ENCODE measurements around the gene B2M.
"Not testable (repeated sequence)": the region's sequence is repeated elsewhere in the genome, so short reads cannot be mapped to it uniquely, and the experiment has no call there.

Gene B2M

DNA sequence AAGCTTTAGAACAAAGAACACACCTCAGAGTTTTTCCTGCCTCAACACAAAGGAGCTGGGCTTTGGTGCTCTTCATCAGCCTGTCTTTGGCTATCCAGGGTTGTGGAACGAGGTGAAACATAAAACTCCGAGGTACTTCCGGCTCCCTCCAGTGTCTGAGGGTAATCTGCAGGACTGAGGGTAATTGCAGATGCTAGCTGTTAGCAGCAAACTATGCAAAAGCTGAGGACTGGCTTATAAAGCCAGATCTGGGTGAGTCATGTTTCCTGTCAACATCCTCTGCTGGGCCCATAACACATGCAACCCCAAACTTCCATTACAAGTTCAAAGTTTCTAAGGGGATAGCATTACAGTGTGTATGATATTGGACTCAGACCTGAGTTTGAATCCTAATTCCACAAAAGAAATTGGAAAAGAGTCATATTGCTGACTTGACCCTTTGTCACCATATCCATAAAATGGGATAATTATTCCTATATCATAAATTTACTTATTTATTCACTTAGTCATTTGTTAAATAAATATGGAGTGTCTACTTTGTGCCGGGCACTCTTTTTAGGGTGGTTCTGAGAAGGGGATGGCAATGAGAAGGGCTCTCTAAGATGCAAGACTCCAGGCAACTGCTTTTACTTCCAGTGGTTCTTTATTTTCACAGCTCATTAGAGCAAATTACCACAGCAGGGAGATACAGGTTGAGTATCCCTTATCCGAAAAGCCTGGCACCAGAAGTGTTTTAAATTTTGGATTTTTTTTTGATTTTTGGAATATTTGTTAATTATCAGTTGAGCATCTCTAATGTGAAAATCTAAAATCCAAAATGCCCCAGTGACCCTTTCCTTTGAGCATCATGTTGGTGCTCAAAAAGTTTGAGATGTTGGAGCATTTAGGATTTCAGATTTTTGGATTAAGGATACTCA, 15.5 kb downstream of the B2M start:
- DNase-seq, result peak; percentile 59 to 68

GRCh38 chr15:44727485-44728231, 16.3 kb downstream of the B2M start:
- no peak for DNase-seq

GRCh38 chr15:44728232-44728575, 16.9 kb downstream of the B2M start:
- DNase-seq, result not testable (repeated sequence)

DNA sequence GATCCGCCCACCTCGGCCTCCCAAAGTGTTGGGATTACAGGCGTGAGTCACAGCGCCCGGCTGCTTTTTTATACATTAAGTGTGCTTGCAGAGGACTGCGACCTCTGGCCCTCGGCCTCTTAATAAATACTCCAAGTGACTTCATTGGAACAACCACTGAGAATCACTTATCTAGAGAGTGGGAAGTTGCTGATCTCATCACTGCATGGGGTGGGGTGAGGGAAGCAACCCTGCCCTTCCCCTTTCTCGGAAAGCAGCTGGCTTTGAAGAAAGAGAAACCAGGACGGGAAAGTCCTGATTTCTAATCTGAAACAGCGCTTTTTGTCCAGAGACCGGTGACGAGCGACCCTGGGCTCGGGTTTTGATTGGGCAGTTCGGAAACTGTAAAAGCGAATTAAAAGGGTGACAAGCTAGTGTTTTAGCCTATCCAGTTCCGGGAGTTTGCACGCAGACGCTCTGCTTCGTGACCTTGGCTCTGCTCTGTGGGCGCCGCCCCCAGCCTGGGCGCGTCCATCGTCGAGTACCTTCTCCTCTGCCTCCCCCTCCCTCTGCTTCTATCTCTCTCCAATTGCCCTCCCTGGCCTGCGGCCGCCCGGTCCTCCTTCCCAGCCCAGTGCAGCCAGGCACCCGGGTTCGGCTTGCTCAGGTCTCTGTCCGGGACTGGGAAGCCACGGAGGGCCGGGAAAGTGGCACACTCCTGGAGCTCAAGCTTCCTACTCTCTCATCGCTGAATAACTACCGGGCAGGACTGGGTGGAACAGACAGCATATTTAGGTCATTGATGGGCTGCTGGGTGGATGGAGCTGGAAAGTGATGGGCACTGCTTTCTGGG, 17.5 kb downstream of the B2M start:
- peak; percentile 92 to 95 for DNase-seq

- peak in 1 of 2 experiments; percentile 58 for DNase-seq
Measured at GRCh38 chr15:44729408-44730127, 18.3 kb downstream of the B2M start.

DNA sequence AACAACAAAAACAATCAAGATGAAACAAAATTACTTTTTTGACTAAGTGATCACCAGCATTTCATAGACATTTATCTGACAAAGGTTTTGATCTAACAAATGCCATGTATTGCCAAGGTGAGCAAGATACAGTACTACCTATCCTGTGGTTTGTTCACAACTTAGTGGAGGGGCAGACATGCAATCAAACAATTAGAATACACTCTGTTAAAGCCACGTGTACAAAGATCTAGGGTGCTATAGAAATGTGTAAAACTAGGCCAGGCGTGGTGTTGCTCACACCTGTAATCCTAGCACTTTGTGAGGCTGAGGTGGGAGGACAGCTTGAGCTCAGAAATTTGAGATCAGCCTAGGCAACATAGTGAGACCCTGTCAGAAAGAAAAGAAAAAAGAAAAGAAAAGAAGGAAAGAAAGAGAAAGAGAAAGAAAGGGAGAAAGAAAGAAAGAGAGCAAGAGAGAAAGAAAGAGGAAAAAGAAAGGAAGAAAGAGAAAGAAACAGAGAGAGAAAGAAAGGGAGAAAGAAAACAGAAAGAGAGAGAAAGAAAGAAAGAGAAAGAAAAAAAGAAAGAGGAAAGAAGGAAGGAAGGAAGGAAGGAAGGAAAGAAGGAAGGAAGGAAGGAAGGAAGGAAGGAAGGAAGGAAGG, 23.6 kb downstream of the B2M start:
- no peak for DNase-seq

DNA sequence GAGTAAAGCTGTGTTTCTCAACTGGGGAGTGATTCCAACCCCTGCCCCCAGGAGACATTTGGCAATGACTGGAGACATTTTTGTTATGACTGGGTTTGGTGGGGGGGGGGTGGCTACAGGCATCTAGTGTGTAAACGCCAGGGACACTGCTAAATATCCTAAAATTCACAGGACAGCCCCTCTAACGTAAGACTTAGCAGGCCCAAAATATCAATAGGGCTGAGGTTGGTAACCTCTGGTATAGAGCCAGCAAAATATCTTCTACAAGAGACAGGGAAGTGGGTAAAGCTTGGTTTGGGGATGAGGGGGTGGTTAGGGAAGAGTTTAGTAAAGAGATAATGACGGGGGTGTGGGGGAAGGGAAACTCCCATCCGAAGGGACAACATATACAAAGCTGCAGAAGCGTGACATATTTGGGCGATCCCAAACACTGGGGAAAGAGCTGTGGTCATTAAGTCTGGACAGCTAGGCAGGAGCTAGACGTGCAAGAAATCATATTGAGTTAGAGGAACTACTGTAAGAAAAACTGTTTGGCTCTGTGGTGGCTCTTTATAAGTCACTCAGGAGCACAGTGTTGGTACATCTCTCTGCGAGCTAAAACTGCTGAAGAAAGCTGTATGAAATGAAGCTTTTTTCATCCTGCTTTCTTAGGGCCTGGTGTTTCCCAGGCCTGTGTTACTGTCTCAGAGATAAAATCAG, 24.3 kb downstream of the B2M start:
- peak; percentile 69 to 76 for DNase-seq

DNA sequence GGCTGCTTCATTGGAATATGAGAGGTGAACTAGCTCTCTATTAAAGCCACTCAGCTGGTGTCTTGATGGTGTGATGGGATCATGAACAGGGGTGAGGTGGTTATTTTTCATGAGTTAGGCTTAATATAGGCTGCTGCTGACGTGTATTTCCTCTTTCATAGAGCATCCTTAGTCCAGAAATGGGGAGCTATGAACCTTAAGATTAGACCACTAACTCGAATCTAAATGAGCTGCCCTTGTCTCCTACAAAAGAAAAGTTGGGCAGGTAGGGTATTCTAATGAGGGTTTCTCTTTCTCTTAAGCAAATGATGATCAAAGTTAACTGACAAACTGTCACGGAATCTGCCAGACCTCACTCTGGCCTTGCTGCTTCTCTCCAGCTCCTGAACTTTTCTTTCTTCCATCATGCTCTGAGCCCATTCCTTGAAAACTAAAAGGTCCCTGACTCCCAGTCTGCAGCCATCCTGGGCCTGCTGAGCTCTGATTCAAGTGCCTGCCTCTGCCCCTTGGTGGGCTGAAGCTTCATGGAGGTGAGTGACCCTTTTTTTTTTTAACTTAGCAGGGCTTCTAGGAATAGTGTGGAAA, 25.0 kb downstream of the B2M start, which contains the start of gene TRIM69:
TRIM69 (plus strand) TSS at position 348 of the 585 bp plus-strand sequence; CDS start at position 525, 177 bp downstream.
- DNase-seq, result no peak

DNA sequence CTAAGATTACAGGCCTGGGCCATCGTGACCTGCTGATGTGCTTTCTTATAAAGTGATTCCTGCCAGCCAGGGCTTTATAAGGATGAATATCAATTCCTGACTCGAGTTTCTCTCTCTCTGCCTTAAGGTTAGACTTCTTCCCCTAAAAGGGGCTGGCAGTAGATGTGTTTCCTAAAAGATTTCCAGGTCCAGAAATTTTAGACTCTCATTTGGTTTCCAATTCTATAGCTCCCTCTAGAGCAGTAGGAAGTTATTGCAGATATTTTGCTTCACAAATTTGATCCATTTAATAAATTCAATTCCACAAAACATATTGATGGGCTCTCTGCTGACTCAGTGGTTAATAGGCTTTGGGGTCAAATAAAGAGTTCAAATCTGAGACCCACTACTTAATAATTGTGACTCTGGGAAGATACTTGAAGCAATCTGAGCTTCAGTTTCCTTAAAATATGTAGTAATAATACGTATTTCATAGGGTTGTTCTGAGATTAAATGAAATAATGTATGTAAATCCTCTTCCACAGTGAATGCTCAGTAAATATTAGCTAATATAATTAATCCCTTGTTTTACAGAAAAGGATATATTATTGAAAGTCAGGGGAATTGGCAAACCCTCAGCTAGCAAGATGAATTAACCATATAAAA, 27.1 kb downstream of the B2M start:
- DNase-seq, result no peak

DNA sequence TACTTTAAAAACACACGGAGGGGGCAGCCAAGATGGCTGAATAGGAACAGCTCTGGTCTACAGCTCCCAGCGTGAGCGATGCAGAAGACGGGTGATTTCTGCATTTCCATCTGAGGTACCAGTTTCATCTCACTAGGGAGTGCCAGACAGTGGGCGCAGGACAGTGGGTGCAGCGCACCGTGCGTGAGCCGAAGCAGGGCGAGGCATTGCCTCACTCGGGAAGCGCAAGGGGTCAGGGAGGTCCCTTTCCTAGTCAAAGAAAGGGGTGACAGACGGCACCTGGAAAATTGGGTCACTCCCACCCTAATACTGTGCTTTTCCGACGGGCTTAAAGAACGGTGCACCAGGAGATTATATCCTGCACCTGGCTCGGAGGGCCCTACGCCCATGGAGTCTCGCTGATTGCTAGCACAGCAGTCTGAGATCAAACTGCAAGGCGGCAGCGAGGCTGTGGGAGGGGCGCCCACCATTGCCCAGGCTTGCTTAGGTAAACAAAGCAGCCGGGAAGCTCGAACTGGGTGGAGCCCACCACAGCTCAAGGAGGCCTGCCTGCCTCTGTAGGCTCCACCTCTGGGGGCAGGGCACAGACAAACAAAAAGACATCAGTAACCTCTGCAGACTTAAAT, 28.0 kb downstream of the B2M start:
- DNase-seq, result not testable (repeated sequence)

GRCh38 chr15:44743454-44743853, 32.1 kb downstream of the B2M start:
- not testable (repeated sequence) for DNase-seq

DNA sequence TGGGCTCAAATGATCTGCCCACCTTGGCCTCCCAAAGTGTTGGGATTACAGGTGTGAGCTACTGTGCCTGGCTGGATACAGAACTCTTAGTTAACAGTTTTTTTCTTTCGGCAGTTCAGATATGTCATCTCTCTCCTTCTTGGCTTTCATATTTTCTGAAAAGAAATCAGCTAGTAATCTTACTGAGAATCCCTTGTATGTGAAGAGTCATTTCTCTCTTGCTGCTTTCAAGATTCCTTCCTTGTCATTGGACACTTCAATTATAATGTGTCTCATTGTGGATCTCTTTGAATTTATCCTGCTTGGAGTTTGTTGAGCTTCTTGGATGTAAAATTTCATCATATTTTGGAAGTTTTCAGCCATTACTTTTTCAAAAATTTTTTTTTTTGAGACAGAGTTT, 42.0 kb downstream of the B2M start:
- no peak for DNase-seq

GRCh38 chr15:44763187-44763586, 51.9 kb downstream of the B2M start:
- DNase-seq, result no peak

GRCh38 chr15:44763848-44764247, 52.5 kb downstream of the B2M start:
- no peak for DNase-seq

GRCh38 chr15:44765036-44765435, 53.7 kb downstream of the B2M start:
- DNase-seq, result no peak

Data from activated CD4-positive, alpha-beta T cell treated with anti-CD3 and anti-CD28 coated beads, Interleukin-2, amount 50 U/mL, for 48 hours (primary cell).